Measurements from ENCODE around the gene CDC45. TPM values are rescaled to one million over a fixed set of nuclear protein-coding genes. Genes with fewer than 3 reads are reported as not detected.
"Not testable (repeated sequence)": the region's sequence is repeated elsewhere in the genome, so short reads cannot be mapped to it uniquely, and the experiment has no call there.

CDC45 gene
- total and polyA plus RNA-seq, 2 of the 13 experiments (the other 11 are each of a cell fraction or from before 2014, with no cell fraction given), result 14.4 to 36.3 TPM

DNA sequence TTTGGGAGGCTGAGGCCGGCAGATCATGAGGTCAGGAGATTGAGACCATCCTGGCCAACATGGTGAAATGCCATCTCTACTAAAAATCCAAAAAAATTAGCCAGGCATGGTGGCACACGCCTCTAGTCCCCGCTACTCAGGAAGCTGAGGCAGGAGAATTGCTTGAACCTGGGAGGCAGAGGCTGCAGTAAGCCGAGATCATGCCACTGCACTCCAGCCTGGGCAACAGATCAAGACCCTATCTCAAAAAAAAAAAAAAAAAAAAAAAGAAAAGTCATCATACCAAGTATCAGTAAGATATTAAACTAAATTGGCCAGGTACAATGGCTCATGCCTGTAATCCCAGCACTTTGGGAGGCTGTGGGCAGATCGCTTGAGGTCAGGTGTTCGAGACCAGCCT lies 51.6 kb downstream of the CDC45 start:
- BruUV-seq (replicated peaks); H3K79me2 ChIP-seq (ENCODE audit: insufficient read depth, low read length); POLR2A ChIA-PET; ATAC-seq; H4K20me1 ChIP-seq (ENCODE audit: insufficient read depth, low read length); FAIRE-seq; CTCF ChIA-PET (ENCODE audit: low intra/inter-chr PET ratio, low total read pairs); in situ Hi-C loops (cut with HindIII; ENCODE audit: extremely low pct_ligation_motif_present, low pct_unique_long_range_greater_than_20kb); H3K36me3 ChIP-seq (replicated peaks in 1 of 2; ENCODE audit: control insufficient read depth in 1 of 2, insufficient read depth in 2 of 2, low read length in 2 of 2); H3K4me1 ChIP-seq (ENCODE audit: insufficient read depth, low read length); DNase-seq (ENCODE audit: low spot score); H3K27ac ChIP-seq (ENCODE audit: extremely low read length, insufficient read depth, low read length); H3K4me3 ChIP-seq (replicated peaks in 1 of 3; ENCODE audit: insufficient read depth in 1 of 3, low read depth in 2 of 3, low read length in 3 of 3); H3K9me3 ChIP-seq (ENCODE audit: low read length); intact Hi-C loops (cut with micrococcal nuclease; ENCODE audit: unreplicated experiment); H3K9ac ChIP-seq (ENCODE audit: insufficient read depth, low read depth, low read length); H2AFZ ChIP-seq (ENCODE audit: low read length); H3K4me2 ChIP-seq (ENCODE audit: low read depth, low read length): not testable (repeated sequence)
- 51% methylated on average over 6 of the region's 6 CpGs for WGBS (ENCODE audit: low lambda C conversion rate)
- peaks cover 0 to 22% of the 10 kb centered on the region in 2 experiments; a peak in 1 of 5 replicates for H3K27me3 ChIP-seq (ENCODE audit: control insufficient read depth in 1 of 2, insufficient read depth in 2 of 2, low read length in 2 of 2)

GRCh38 chr22:19533049-19533626 lies 53.4 kb downstream of the CDC45 start:
- no TSS peak for BruUV-seq (replicated peaks)
- WGBS (ENCODE audit: low lambda C conversion rate), result 42% methylated on average over 8 of the region's 8 CpGs
- DNase-seq (ENCODE audit: low spot score) (no peak), FAIRE-seq (no peak), ATAC-seq (no peak)
- H3K4me1 ChIP-seq (ENCODE audit: insufficient read depth, low read length), result no peaks in the 10 kb centered on the region
- H3K9ac ChIP-seq (ENCODE audit: insufficient read depth, low read depth, low read length), result no peak overlapping the region
- CTCF ChIA-PET (ENCODE audit: low intra/inter-chr PET ratio, low total read pairs), result no interaction called here
- H3K4me2 ChIP-seq (ENCODE audit: low read depth, low read length), result no peak overlapping the region
- no peak overlapping the region for H3K4me3 ChIP-seq (replicated peaks in 1 of 3; ENCODE audit: insufficient read depth in 1 of 3, low read depth in 2 of 3, low read length in 3 of 3)
- no peaks in the 10 kb centered on the region for H4K20me1 ChIP-seq (ENCODE audit: insufficient read depth, low read length)
- intact Hi-C loops (cut with micrococcal nuclease; ENCODE audit: unreplicated experiment) (no loop called here), in situ Hi-C loops (cut with HindIII; ENCODE audit: extremely low pct_ligation_motif_present, low pct_unique_long_range_greater_than_20kb) (no loop called here)
- H3K27me3 ChIP-seq (ENCODE audit: control insufficient read depth in 1 of 2, insufficient read depth in 2 of 2, low read length in 2 of 2), result 0 out of 5 replicates have a peak, but pooled peaks cover 0 to 10% of the 10 kb centered on the region in 2 experiments
- POLR2A ChIA-PET, result no interaction called here
- H3K79me2 ChIP-seq (ENCODE audit: insufficient read depth, low read length), result no peaks in the 10 kb centered on the region
- no peaks in the 10 kb centered on the region for H3K9me3 ChIP-seq (ENCODE audit: low read length)
- no peak overlapping the region for H3K27ac ChIP-seq (ENCODE audit: extremely low read length, insufficient read depth, low read length)
- no peaks in the 10 kb centered on the region for H3K36me3 ChIP-seq (replicated peaks in 1 of 2; ENCODE audit: control insufficient read depth in 1 of 2, insufficient read depth in 2 of 2, low read length in 2 of 2)
- H2AFZ ChIP-seq (ENCODE audit: low read length), result no peak overlapping the region
- TF ChIP-seq ZNF543 (CRISPR knock-in tag; IDR thresholded peaks at IDR 0.05) (no peak), MTERF4 (CRISPR knock-in tag; IDR thresholded peaks at IDR 0.05) (no peak), KDM5B (CRISPR knock-in tag; IDR thresholded peaks at IDR 0.05; ENCODE audit: borderline replicate concordance) (no peak), ZSCAN20 (CRISPR knock-in tag; IDR thresholded peaks at IDR 0.05; ENCODE audit: borderline replicate concordance) (no peak), ZNF562 (CRISPR knock-in tag; IDR thresholded peaks at IDR 0.05; ENCODE audit: borderline replicate concordance) (no peak), ATF3 (CRISPR knock-in tag; IDR thresholded peaks at IDR 0.05) (no peak)
- TF ChIP-seq, protein P1, sequence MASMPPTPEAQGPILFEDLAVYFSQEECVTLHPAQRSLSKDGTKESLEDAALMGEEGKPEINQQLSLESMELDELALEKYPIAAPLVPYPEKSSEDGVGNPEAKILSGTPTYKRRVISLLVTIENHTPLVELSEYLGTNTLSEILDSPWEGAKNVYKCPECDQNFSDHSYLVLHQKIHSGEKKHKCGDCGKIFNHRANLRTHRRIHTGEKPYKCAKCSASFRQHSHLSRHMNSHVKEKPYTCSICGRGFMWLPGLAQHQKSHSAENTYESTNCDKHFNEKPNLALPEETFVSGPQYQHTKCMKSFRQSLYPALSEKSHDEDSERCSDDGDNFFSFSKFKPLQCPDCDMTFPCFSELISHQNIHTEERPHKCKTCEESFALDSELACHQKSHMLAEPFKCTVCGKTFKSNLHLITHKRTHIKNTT (CRISPR knock-in tag; IDR thresholded peaks at IDR 0.05), result no peak
- TF ChIP-seq, protein P2, sequence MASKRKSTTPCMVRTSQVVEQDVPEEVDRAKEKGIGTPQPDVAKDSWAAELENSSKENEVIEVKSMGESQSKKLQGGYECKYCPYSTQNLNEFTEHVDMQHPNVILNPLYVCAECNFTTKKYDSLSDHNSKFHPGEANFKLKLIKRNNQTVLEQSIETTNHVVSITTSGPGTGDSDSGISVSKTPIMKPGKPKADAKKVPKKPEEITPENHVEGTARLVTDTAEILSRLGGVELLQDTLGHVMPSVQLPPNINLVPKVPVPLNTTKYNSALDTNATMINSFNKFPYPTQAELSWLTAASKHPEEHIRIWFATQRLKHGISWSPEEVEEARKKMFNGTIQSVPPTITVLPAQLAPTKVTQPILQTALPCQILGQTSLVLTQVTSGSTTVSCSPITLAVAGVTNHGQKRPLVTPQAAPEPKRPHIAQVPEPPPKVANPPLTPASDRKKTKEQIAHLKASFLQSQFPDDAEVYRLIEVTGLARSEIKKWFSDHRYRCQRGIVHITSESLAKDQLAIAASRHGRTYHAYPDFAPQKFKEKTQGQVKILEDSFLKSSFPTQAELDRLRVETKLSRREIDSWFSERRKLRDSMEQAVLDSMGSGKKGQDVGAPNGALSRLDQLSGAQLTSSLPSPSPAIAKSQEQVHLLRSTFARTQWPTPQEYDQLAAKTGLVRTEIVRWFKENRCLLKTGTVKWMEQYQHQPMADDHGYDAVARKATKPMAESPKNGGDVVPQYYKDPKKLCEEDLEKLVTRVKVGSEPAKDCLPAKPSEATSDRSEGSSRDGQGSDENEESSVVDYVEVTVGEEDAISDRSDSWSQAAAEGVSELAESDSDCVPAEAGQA (IDR thresholded peaks at IDR 0.05; ENCODE audit: low read depth), result no peak
- TF ChIP-seq, protein P2 (CRISPR knock-in tag; IDR thresholded peaks at IDR 0.05; ENCODE audit: borderline replicate concordance), result no peak

All from HepG2 (cell line).